HG02943 (cell line): Measurements from ENCODE around the gene RIN2.

Experiments used
- ATAC-seq: cut with Tn5 transposase; IDR thresholded peaks from one replicate; pipeline ENCODE4 v1.9.1; 2021; ENCODE audit warnings: mild to moderate bottlenecking, low read depth, moderate library complexity; ENCODE audit not compliant: unreplicated experiment

RIN2 gene

GRCh38 chr20:19760371-19760721 is 2.3 kb downstream of the RIN2 start:
- ATAC-seq = no peak

- no peak for ATAC-seq
These were observed 3.3 kb downstream of the RIN2 start for GRCh38 chr20:19761326-19761725.

GRCh38 chr20:19761841-19762240 is 3.8 kb downstream of the RIN2 start:
- ATAC-seq = no peak

- ATAC-seq = no peak
These were observed 6.1 kb downstream of the RIN2 start for GRCh38 chr20:19764207-19764606.

- no peak for ATAC-seq
These were observed 7.2 kb downstream of the RIN2 start for GRCh38 chr20:19765266-19765665.

- no peak for ATAC-seq
These were observed 7.9 kb downstream of the RIN2 start for GRCh38 chr20:19765913-19766312.

- no peak for ATAC-seq
These were observed 9.0 kb downstream of the RIN2 start for GRCh38 chr20:19767070-19767469.

GRCh38 chr20:19768325-19768842 is 10.3 kb downstream of the RIN2 start:
- ATAC-seq = no peak

GRCh38 chr20:19769507-19769906 is 11.4 kb downstream of the RIN2 start:
- ATAC-seq = no peak

GRCh38 chr20:19770375-19770774 is 12.3 kb downstream of the RIN2 start:
- ATAC-seq = no peak

- ATAC-seq = no peak
These were observed 13.0 kb downstream of the RIN2 start for GRCh38 chr20:19771031-19771430.

GRCh38 chr20:19773471-19773870 is 15.4 kb downstream of the RIN2 start:
- no peak for ATAC-seq

GRCh38 chr20:19774135-19774933 is 16.3 kb downstream of the RIN2 start:
- no peak for ATAC-seq

GRCh38 chr20:19775353-19776253 is 17.5 kb downstream of the RIN2 start:
- ATAC-seq = no peak

- no peak for ATAC-seq
These were observed 19.3 kb downstream of the RIN2 start for GRCh38 chr20:19777315-19777714.

GRCh38 chr20:19777981-19778380 is 19.9 kb downstream of the RIN2 start:
- no peak for ATAC-seq

- ATAC-seq = no peak
These were observed 20.3 kb downstream of the RIN2 start for GRCh38 chr20:19778404-19778803.

GRCh38 chr20:19779634-19780033 is 21.6 kb downstream of the RIN2 start:
- ATAC-seq = no peak

GRCh38 chr20:19780261-19780660 is 22.2 kb downstream of the RIN2 start:
- ATAC-seq = no peak

- ATAC-seq = no peak
These were observed 23.2 kb downstream of the RIN2 start for GRCh38 chr20:19781235-19781634.

GRCh38 chr20:19782669-19783068 is 24.6 kb downstream of the RIN2 start:
- ATAC-seq = no peak
